K562 (cell line): ENCODE results near the gene OSGIN1. TPM values are rescaled to one million over a fixed set of nuclear protein-coding genes. Genes with fewer than 3 reads are reported as not detected.

ENCODE experiments used
- ATAC-seq: fragments of 200-7000 bp; cut with Tn5 transposase; 3 replicates; pipeline ENCODE4 v1.9.1; 2020; ENCODE audit warnings: moderate library complexity
- BruUV-seq: library from RNA; stranded (reverse); fragments of 400-500 nt; replicated peaks from 2 replicates; lab custom pipeline; 2021; lab: Mats Ljungman, UMichigan
- CTCF ChIA-PET: fragments of 300-600 bp; formaldehyde crosslinking; extraction: SDS; loops from one replicate; lab custom pipeline; 2021; ENCODE audit warnings: low intra/inter-chr PET ratio; lab: Yijun Ruan, JAX
- POLR2A ChIA-PET: fragments of 300-600, 350-650 bp; sonication (Branson Sonifier 250); formaldehyde crosslinking; extraction: SDS; loops from one replicate; lab custom pipeline; 2021; ENCODE audit warnings: antibody characterized with exemption, inconsistent platforms; lab: Yijun Ruan, JAX
- DNase-seq, 4 experiments: peaks; one replicate each; pipeline versions ENCODE4 v3.0.0 to v3.0.0-alpha.2; 2011 to 2018; ENCODE audit warnings: low spot score in 3 of 4, mixed read lengths in 3 of 4; ENCODE audit errors: extremely low read depth in 1 of 4
- FAIRE-seq: peaks from 2 replicates; lab custom pipeline; 2011; peaks lifted over from hg19 to GRCh38; lab: Jason Lieb, UNC
- H2AFZ ChIP-seq: 2 replicates; pipeline ENCODE4 v1.6.0; 2011; ENCODE audit warnings: low read depth, low read length, control low read depth, inconsistent platforms
- H3K27ac ChIP-seq: fragments of 200-600 bp; 3 replicates; pipeline ENCODE4 v1.8.0; 2011; ENCODE audit warnings: low read depth, mild to moderate bottlenecking, control low read depth, inconsistent platforms, low read length, moderate library complexity, mixed read lengths; ENCODE audit errors: extremely low read depth
- H3K27me3 ChIP-seq, 2 experiments: fragments of 300-600 bp in 1 of 2; 2 replicates in 1 of 2; 3 replicates in 1 of 2; pipeline versions ENCODE4 v1.6.0 to v1.8.0; 2011; ENCODE audit warnings: inconsistent platforms in 2 of 2, low read length in 2 of 2, mild to moderate bottlenecking in 1 of 2, mixed read lengths in 1 of 2, moderate library complexity in 1 of 2; ENCODE audit not compliant: control insufficient read depth in 2 of 2, insufficient read depth in 2 of 2
- H3K36me3 ChIP-seq: fragments of 300-600 bp; 3 replicates; pipeline ENCODE4 v1.8.0; 2011; ENCODE audit warnings: mild to moderate bottlenecking, low read length, inconsistent platforms; ENCODE audit not compliant: control insufficient read depth, insufficient read depth
- H3K4me1 ChIP-seq, 2 experiments: fragments of 200-600 bp in 1 of 2; replicated peaks in 1 of 2; 2 replicates in 1 of 2; 3 replicates in 1 of 2; pipeline versions ENCODE4 v1.5.1 to v1.8.0; 2011; ENCODE audit warnings: inconsistent platforms in 2 of 2, low read length in 2 of 2, mild to moderate bottlenecking in 1 of 2, mixed read lengths in 1 of 2, moderate library complexity in 1 of 2; ENCODE audit not compliant: control insufficient read depth in 2 of 2, insufficient read depth in 2 of 2
- H3K4me2 ChIP-seq: 2 replicates; pipeline ENCODE4 v1.6.1; 2011; ENCODE audit warnings: low read length, control low read depth, inconsistent platforms, mixed read lengths; ENCODE audit not compliant: insufficient read depth
- H3K4me3 ChIP-seq: fragments of 200-600 bp; sonication (generic), shearing (Covaris generic); 2 replicates; pipeline ENCODE4 v1.5.1; 2016; ENCODE audit warnings: control low read depth, inconsistent platforms
- H3K79me2 ChIP-seq: fragments of 200-600 bp; 3 replicates; pipeline ENCODE4 v1.8.0; 2011; ENCODE audit warnings: low read length, inconsistent platforms; ENCODE audit not compliant: control insufficient read depth, insufficient read depth
- H3K9ac ChIP-seq, 2 experiments: 2 replicates each; pipeline versions ENCODE4 v1.6.0 to v1.6.1; 2011; ENCODE audit warnings: low read depth in 2 of 2, low read length in 2 of 2, control low read depth in 1 of 2, inconsistent platforms in 1 of 2, mild to moderate bottlenecking in 1 of 2, mixed read lengths in 1 of 2; ENCODE audit not compliant: insufficient read depth in 1 of 2
- H3K9me1 ChIP-seq: one replicate; pipeline ENCODE4 v1.6.0; 2011; ENCODE audit warnings: inconsistent platforms, mild to moderate bottlenecking, low read length, moderate library complexity; ENCODE audit not compliant: control insufficient read depth, insufficient read depth
- H3K9me3 ChIP-seq: replicated peaks from 2 replicates; pipeline ENCODE4 v1.5.1; 2011; ENCODE audit warnings: low read depth, low read length, inconsistent platforms; ENCODE audit not compliant: control insufficient read depth, insufficient read depth
- H4K20me1 ChIP-seq: replicated peaks from 2 replicates; pipeline ENCODE4 v1.6.1; 2011; ENCODE audit warnings: low read length, inconsistent platforms, mixed read lengths; ENCODE audit not compliant: control insufficient read depth, insufficient read depth
- ETV1 ChIP-seq: fragments of 450-650 bp; conservative IDR thresholded peaks from 2 replicates; pipeline ENCODE4 v1.6.1; 2016; ENCODE audit warnings: missing genetic modification characterization, control low read depth, low read depth, missing compliant biosample characterization
- FOS ChIP-seq: IDR thresholded peaks from 3 replicates; pipeline ENCODE4 v1.6.1; 2011; ENCODE audit not compliant: insufficient read length; ENCODE audit errors: extremely low read depth
- FOXP4 ChIP-seq: sonication (generic); formaldehyde crosslinking; IDR thresholded peaks from 2 replicates; pipeline ENCODE4 v1.8.0; 2022; ENCODE audit warnings: mild to moderate bottlenecking, missing genetic modification reagents, borderline replicate concordance
- HDAC1 ChIP-seq, 2 experiments: fragments of 450-650 bp; IDR thresholded peaks; 2 replicates each; pipeline ENCODE4 v1.6.1; 2016 to 2017; ENCODE audit warnings: inconsistent platforms in 1 of 2, mild to moderate bottlenecking in 1 of 2, moderate library complexity in 1 of 2
- KLF1 ChIP-seq: fragments of 450-650 bp; IDR thresholded peaks from 2 replicates; pipeline ENCODE4 v1.6.1; 2016; ENCODE audit warnings: missing genetic modification characterization, missing compliant biosample characterization
- NCOR1 ChIP-seq: fragments of 450-650 bp; IDR thresholded peaks from 2 replicates; pipeline ENCODE4 v1.6.1; 2016; ENCODE audit warnings: mild to moderate bottlenecking, moderate library complexity
- POLR2G ChIP-seq: fragments of 200-400 bp; formaldehyde crosslinking; IDR thresholded peaks from 2 replicates; pipeline ENCODE4 v1.6.1; 2017; ENCODE audit warnings: low read depth, mild to moderate bottlenecking, antibody characterized with exemption, low read length, moderate library complexity
- PYGO2 ChIP-seq: fragments of 450-650 bp; IDR thresholded peaks from 2 replicates; pipeline ENCODE4 v1.6.1; 2016; ENCODE audit warnings: mild to moderate bottlenecking, missing genetic modification characterization, moderate library complexity, missing compliant biosample characterization
- SAFB ChIP-seq: fragments of 200-400 bp; formaldehyde crosslinking; IDR thresholded peaks from 2 replicates; pipeline ENCODE4 v1.6.1; 2017; ENCODE audit warnings: low read depth, low read length, borderline replicate concordance
- SMARCE1 ChIP-seq: fragments of 450-650 bp; IDR thresholded peaks from 2 replicates; pipeline ENCODE4 v1.7.1; 2016; ENCODE audit warnings: mild to moderate bottlenecking
- ZEB2 ChIP-seq: fragments of 450-650 bp; IDR thresholded peaks from 2 replicates; pipeline ENCODE4 v1.6.1; 2016
- ZNF232 ChIP-seq: sonication (generic); formaldehyde crosslinking; IDR thresholded peaks from 2 replicates; pipeline ENCODE4 v1.8.0; 2022; ENCODE audit warnings: mild to moderate bottlenecking, missing genetic modification reagents
- ZNF282 ChIP-seq: sonication (generic); formaldehyde crosslinking; IDR thresholded peaks from 2 replicates; pipeline ENCODE4 v1.8.1; 2023; ENCODE audit warnings: missing genetic modification reagents
- ZNF589 ChIP-seq: fragments of 200-800 bp; sonication (Bioruptor generic); IDR thresholded peaks from 2 replicates; pipeline ENCODE4 v1.6.1; 2016; ENCODE audit warnings: low read depth, missing genetic modification characterization, missing compliant biosample characterization
- WGBS: fragments of 100-300 bp; shearing (Covaris generic); methylation state at CpG from one replicate; pipeline ENCODE4 v1.1.6; 2016; ENCODE audit warnings: low coverage, mixed read lengths; ENCODE audit not compliant: insufficient coverage; ENCODE audit errors: missing lambda C conversion rate; 5-methylcytosine and 5-hydroxymethylcytosine counted together
- in situ Hi-C: fragments of 300-500 bp; cut with MboI; formaldehyde crosslinking; loops from 4 replicates; pipeline ENCODE4 v1.15.0; 2018; ENCODE audit warnings: inconsistent platforms, mixed read lengths
- intact Hi-C: fragments of 100-400 bp; cut with micrococcal nuclease; formaldehyde crosslinking; loops from 2 replicates; pipeline ENCODE4 v1.14.2; 2022
- polyA plus RNA-seq, 8 experiments: library from polyadenylated mRNA; depleted of rRNA in 4 of 8; stranded (reverse) in 5 of 8; unstranded in 3 of 8; fragments of >200 nt; fragmentation: Nextera tagmentation in 2 of 8; fragmentation: Illumina TruSeq in 1 of 8; extraction: Ambion mirVana in 2 of 8; extraction: Trizol in 1 of 8; gene quantifications; 2 replicates each; pipeline versions ENCODE4 v1.2.1 to v1.2.3, GENCODE V29; 2011 to 2014; ENCODE audit warnings: inconsistent platforms in 1 of 8, missing spikeins in 1 of 8
- total RNA-seq, 7 experiments: library from RNA; depleted of rRNA in 6 of 7; stranded (reverse); fragments of >200 nt in 6 of 7; fragmentation: Illumina TruSeq in 2 of 7; extraction: Trizol in 2 of 7; gene quantifications; 2 replicates each; pipeline versions ENCODE4 v1.2.1 to v1.2.3, GENCODE V29; 2011 to 2021; ENCODE audit warnings: low replicate concordance in 1 of 7
- TF ChIP-seq, protein P1 (sequence below): fragments of 250-450 bp; sonication (Bioruptor Pico); IDR thresholded peaks from 2 replicates; pipeline ENCODE4 v1.4.0; 2020; ENCODE audit warnings: mild to moderate bottlenecking, moderate library complexity

Gene OSGIN1
- total and polyA plus RNA-seq, 9 of the 15 experiments (the other 6 are each of a cell fraction or from before 2014, with no cell fraction given), result 0.03 to 3.6 (median 1.6) TPM

DNA sequence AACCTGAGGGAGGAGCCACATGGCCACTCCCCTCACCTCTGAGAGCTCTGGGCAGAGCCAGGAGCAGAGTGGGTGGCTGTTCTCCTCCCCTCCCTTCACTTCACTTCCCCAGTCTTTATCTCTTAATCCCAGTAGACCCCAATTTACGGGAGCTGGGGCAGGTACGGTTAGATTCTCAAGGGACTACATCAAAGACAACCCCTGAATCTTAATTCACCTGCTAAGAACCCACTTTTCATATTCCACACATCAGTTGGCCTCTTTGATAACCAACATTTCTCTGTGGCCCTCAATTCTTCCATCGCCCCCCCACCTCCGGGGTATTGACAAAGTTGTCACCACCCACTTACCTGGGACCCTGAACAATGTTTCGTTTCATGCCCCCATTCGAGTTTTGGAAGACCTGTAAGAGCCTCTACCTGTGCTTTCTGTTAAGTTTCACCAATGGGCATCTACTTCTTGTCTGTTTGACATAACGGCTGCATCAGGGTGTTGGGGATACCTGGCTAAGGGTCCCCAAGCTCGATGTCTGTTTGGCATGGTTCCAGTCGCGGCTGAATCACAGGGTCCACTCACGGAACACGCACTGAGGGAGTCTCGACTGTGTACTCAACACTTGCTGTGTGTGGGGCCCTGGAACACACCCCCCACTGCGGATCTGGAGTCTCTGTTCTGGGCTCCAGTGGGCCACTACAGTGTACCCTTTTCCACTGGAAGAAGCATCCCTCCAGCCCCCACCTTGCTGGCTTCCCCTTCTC, 61.7 kb downstream of the OSGIN1 start:
- intact Hi-C loops (loop anchor here (2.0 kb wide), 1 partner anchor 28 kb away; the partner anchor contains the start of gene SLC38A8), in situ Hi-C loops (no loop called here)
- FAIRE-seq (peak; percentile 32), DNase-seq (no peak), ATAC-seq (no peak)
- H4K20me1 ChIP-seq, result no peaks in the 10 kb centered on the region
- 0 out of 4 replicates have a peak overlapping the region, but pooled peaks of 1 of the 2 experiments have one; percentile 39 for H3K9ac ChIP-seq
- H3K79me2 ChIP-seq, result no peaks in the 10 kb centered on the region
- POLR2A ChIA-PET, result interaction anchor here (0.6 to 1.8 kb wide), 11 partner anchors 10 to 206 kb away, joined by 3 to 7 read pairs (median 4); no protein-coding TSS in a partner anchor
- CTCF ChIA-PET, result no interaction called here
- H3K4me1 ChIP-seq, result peaks cover 10 to 19% of the 10 kb centered on the region in 2 experiments; a peak in 4 of 5 replicates
- H3K4me3 ChIP-seq, result no peak overlapping the region; the same call in 1 of the 2 replicates
- peaks cover 8 to 23% of the 10 kb centered on the region in 2 experiments; a peak in 4 of 5 replicates for H3K27me3 ChIP-seq
- 14% methylated on average over 14 of the region's 14 CpGs for WGBS
- peak overlapping the region; percentile 60 for H3K4me2 ChIP-seq
- peak overlapping the region; percentile 40 for H2AFZ ChIP-seq
- no peaks in the 10 kb centered on the region for H3K9me1 ChIP-seq
- no peak overlapping the region for H3K27ac ChIP-seq
- no peaks in the 10 kb centered on the region for H3K36me3 ChIP-seq
- no TSS peak for BruUV-seq
- H3K9me3 ChIP-seq, result no peaks in the 10 kb centered on the region
- no peak for TF ChIP-seq FOXP4 (CRISPR knock-in tag)
- TF ChIP-seq HDAC1 (IDR thresholded peaks at IDR 0.05), result no peak
- no peak for TF ChIP-seq PYGO2 (tag)
- TF ChIP-seq KLF1 (tag), result no peak
- 0 out of 2 replicates have a peak, but pooled peaks have one; percentile 12 for TF ChIP-seq ZEB2
- TF ChIP-seq, protein P1, sequence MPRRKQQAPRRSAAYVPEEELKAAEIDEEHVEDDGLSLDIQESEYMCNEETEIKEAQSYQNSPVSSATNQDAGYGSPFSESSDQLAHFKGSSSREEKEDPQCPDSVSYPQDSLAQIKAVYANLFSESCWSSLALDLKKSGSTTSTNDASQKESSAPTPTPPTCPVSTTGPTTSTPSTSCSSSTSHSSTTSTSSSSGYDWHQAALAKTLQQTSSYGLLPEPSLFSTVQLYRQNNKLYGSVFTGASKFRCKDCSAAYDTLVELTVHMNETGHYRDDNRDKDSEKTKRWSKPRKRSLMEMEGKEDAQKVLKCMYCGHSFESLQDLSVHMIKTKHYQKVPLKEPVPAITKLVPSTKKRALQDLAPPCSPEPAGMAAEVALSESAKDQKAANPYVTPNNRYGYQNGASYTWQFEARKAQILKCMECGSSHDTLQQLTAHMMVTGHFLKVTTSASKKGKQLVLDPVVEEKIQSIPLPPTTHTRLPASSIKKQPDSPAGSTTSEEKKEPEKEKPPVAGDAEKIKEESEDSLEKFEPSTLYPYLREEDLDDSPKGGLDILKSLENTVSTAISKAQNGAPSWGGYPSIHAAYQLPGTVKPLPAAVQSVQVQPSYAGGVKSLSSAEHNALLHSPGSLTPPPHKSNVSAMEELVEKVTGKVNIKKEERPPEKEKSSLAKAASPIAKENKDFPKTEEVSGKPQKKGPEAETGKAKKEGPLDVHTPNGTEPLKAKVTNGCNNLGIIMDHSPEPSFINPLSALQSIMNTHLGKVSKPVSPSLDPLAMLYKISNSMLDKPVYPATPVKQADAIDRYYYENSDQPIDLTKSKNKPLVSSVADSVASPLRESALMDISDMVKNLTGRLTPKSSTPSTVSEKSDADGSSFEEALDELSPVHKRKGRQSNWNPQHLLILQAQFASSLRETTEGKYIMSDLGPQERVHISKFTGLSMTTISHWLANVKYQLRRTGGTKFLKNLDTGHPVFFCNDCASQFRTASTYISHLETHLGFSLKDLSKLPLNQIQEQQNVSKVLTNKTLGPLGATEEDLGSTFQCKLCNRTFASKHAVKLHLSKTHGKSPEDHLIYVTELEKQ (CRISPR knock-in tag), result no peak
- no peak for TF ChIP-seq NCOR1
- TF ChIP-seq SMARCE1, result no peak
- TF ChIP-seq ZNF282 (CRISPR knock-in tag), result 0 out of 2 replicates have a peak, but pooled peaks have one; percentile 52
- no peak for TF ChIP-seq POLR2G
- TF ChIP-seq ETV1 (tag), result no peak
- no peak for TF ChIP-seq ZNF589 (CRISPR knock-in tag)
- no peak for TF ChIP-seq ZNF232 (CRISPR knock-in tag)
- TF ChIP-seq SAFB, result no peak
- no peak for TF ChIP-seq FOS
